Esophagus muscularis mucosa (tissue), 4 donors: ENCODE results near the gene PRX. TPM values are rescaled to one million over a fixed set of nuclear protein-coding genes. Genes with fewer than 3 reads are reported as not detected.
"Not testable (repeated sequence)": the region's sequence is repeated elsewhere in the genome, so short reads cannot be mapped to it uniquely, and the experiment has no call there.

ENCODE experiments used
- DNase-seq: peaks from one replicate; pipeline ENCODE4 v3.0.0-alpha.2; 2017; ENCODE audit errors: extremely low spot score
- H3K27ac ChIP-seq, 4 donors: fragments of 200-600 bp; sonication (generic); replicated peaks in 1 of 4; 1 replicate in 3 of 4; 2 replicates in 1 of 4; pipeline ENCODE4 v1.5.1; 2016 to 2019; ENCODE audit warnings: mild to moderate bottlenecking in 1 of 4
- H3K27me3 ChIP-seq, 4 donors: fragments of 200-600 bp; sonication (generic); one replicate each; pipeline versions ENCODE4 v1.5.1 to v1.6.0; 2016 to 2019
- H3K36me3 ChIP-seq, 4 donors: fragments of 200-600 bp; sonication (generic); one replicate each; pipeline ENCODE4 v1.5.1; 2016 to 2019
- H3K4me1 ChIP-seq, 4 donors: fragments of 200-600 bp; sonication (generic); one replicate each; pipeline ENCODE4 v1.5.1; 2016 to 2019
- H3K4me3 ChIP-seq, 4 donors: fragments of 200-600 bp; sonication (generic); 1 replicate in 2 of 4; 2 replicates in 2 of 4; pipeline ENCODE4 v1.5.1; 2016 to 2019; ENCODE audit warnings: mild to moderate bottlenecking in 4 of 4, moderate library complexity in 1 of 4
- H3K9me3 ChIP-seq, 4 donors: fragments of 200-600 bp; sonication (generic); 1 replicate in 3 of 4; 2 replicates in 1 of 4; pipeline ENCODE4 v1.5.1; 2016 to 2019
- CTCF ChIP-seq, 3 experiments: fragments of 200-600 bp in 2 of 3; fragments of 450-650 bp in 1 of 3; sonication (generic) in 2 of 3; IDR thresholded peaks; one replicate each; pipeline ENCODE4 v1.5.1; 2017 to 2019; ENCODE audit warnings: antibody characterized with exemption in 3 of 3, mild to moderate bottlenecking in 2 of 3, moderate library complexity in 1 of 3
- EP300 ChIP-seq: sonication (generic); formaldehyde crosslinking; IDR thresholded peaks from one replicate; pipeline ENCODE4 v1.6.1; 2017; ENCODE audit warnings: antibody characterized with exemption
- POLR2A ChIP-seq: fragments of 450-650 bp; IDR thresholded peaks from one replicate; pipeline ENCODE4 v1.6.1; 2017; ENCODE audit warnings: antibody characterized with exemption, moderate library complexity, mild to moderate bottlenecking, low read depth
- POLR2AphosphoS5 ChIP-seq, 2 donors: sonication (generic); formaldehyde crosslinking; IDR thresholded peaks; one replicate each; pipeline ENCODE4 v1.6.1; 2017; ENCODE audit warnings: antibody characterized with exemption in 2 of 2
- WGBS: methylation state at CpG from one replicate; pipeline ENCODE4 v1.1.5; 2018; 5-methylcytosine and 5-hydroxymethylcytosine counted together
- intact Hi-C: fragments of 100-400 bp; cut with DNase I; formaldehyde crosslinking; loops from one replicate; pipeline ENCODE4 v1.15.1; 2023
- total RNA-seq, 4 donors: library from RNA; depleted of rRNA; stranded (reverse); fragments of >200 nt; gene quantifications; one replicate each; pipeline versions ENCODE4 v1.1.0 to v1.2.1, GENCODE V29; 2016

PRX gene
- total RNA-seq, 4 donors from 2014 or later: 5.8 to 12.4 (median 8.8) TPM

GRCh38 chr19:40370997-40371801, 42.0 kb downstream of the PRX start:
- Histone ChIP-seq H3K27ac (no peak overlapping the region), H3K27me3 (no peaks in the 10 kb centered on the region), H3K9me3 (no peaks in the 10 kb centered on the region), H3K36me3 (peaks cover 13 to 99% (median 96%) of the 10 kb centered on the region in 4 donors), H3K4me1 (peaks cover 0 to 9% (median 7%) of the 10 kb centered on the region in 4 donors), H3K4me3 (no peak overlapping the region)
- 89% methylated on average over 5 of the region's 7 CpGs for WGBS
- TF ChIP-seq CTCF (IDR thresholded peaks at IDR 0.05) (no peak), POLR2A (no peak), POLR2AphosphoS5 (IDR thresholded peaks at IDR 0.05) (no peak), EP300 (no peak)
- intact Hi-C loops: no loop called here
- DNase-seq: no peak

GRCh38 chr19:40370253-40370652, 42.9 kb downstream of the PRX start:
- WGBS: 95% methylated on average over 3 of the region's 3 CpGs
- H3K27me3 ChIP-seq, H3K9me3 ChIP-seq, intact Hi-C loops, H3K4me3 ChIP-seq, DNase-seq, H3K27ac ChIP-seq: not testable (repeated sequence)
- Histone ChIP-seq H3K4me1 (peaks cover 5 to 18% (median 17%) of the 10 kb centered on the region in 4 donors), H3K36me3 (peaks cover 13 to 91% (median 87%) of the 10 kb centered on the region in 4 donors)

- no peak for TF ChIP-seq EP300
- TF ChIP-seq POLR2AphosphoS5 (IDR thresholded peaks at IDR 0.05): no peak
- no peak for TF ChIP-seq POLR2A
- no peak for TF ChIP-seq CTCF (IDR thresholded peaks at IDR 0.05)
- Histone ChIP-seq H3K36me3 (peaks cover 13 to 86% (median 83%) of the 10 kb centered on the region in 4 donors), H3K27ac (no peak overlapping the region), H3K27me3 (no peaks in the 10 kb centered on the region), H3K4me1 (peaks cover 5 to 23% (median 21%) of the 10 kb centered on the region in 4 donors), H3K4me3 (no peak overlapping the region), H3K9me3 (no peaks in the 10 kb centered on the region)
- intact Hi-C loops: no loop called here
- no peak for DNase-seq
- WGBS: 100% methylated on average over 2 of the region's 12 CpGs
Measured at GRCh38 chr19:40369797-40370196, 43.4 kb downstream of the PRX start.

GRCh38 chr19:40367577-40368434, 45.4 kb downstream of the PRX start:
- intact Hi-C loops: no loop called here
- no peaks in the 10 kb centered on the region for H3K27me3 ChIP-seq
- peaks cover 10 to 66% (median 63%) of the 10 kb centered on the region in 4 donors for H3K36me3 ChIP-seq
- 88% methylated on average over 13 of the region's 16 CpGs for WGBS
- no peak for TF ChIP-seq POLR2AphosphoS5 (IDR thresholded peaks at IDR 0.05)
- no peak for TF ChIP-seq EP300
- TF ChIP-seq CTCF (IDR thresholded peaks at IDR 0.05): no peak
- TF ChIP-seq POLR2A: no peak
- peaks cover 5 to 24% (median 23%) of the 10 kb centered on the region in 4 donors for H3K4me1 ChIP-seq
- no peak for DNase-seq
- H3K4me3 ChIP-seq: no peak overlapping the region
- no peak overlapping the region for H3K27ac ChIP-seq
- no peaks in the 10 kb centered on the region for H3K9me3 ChIP-seq
